ENCODE results near the gene GADD45B.
A peak's percentile ranks its signal among the peaks of the same experiment; 100 is the strongest.
"Not testable (repeated sequence)": the region's sequence is repeated elsewhere in the genome, so short reads cannot be mapped to it uniquely, and the experiment has no call there.

Gene GADD45B

GRCh38 chr19:2444251-2445002 lies 31.5 kb upstream of the GADD45B start:
- no peak for DNase-seq

- no peak for DNase-seq
Measured at GRCh38 chr19:2446381-2446780, 29.5 kb upstream of the GADD45B start.

- DNase-seq, result no peak
Measured at GRCh38 chr19:2449019-2449418, 26.9 kb upstream of the GADD45B start.

GRCh38 chr19:2451138-2451537 lies 24.8 kb upstream of the GADD45B start:
- no peak for DNase-seq

- no peak for DNase-seq
Measured at GRCh38 chr19:2451741-2452140, 24.2 kb upstream of the GADD45B start.

GRCh38 chr19:2453431-2454025 lies 22.4 kb upstream of the GADD45B start:
- DNase-seq, result no peak

- DNase-seq, result no peak
Measured at GRCh38 chr19:2454199-2454961, 21.5 kb upstream of the GADD45B start.

- DNase-seq, result no peak
Measured at GRCh38 chr19:2454962-2455850, 20.7 kb upstream of the GADD45B start.

- DNase-seq, result no peak
Measured at GRCh38 chr19:2455851-2456570, 19.9 kb upstream of the GADD45B start.

- DNase-seq, result no peak
Measured at GRCh38 chr19:2457394-2458037, 18.4 kb upstream of the GADD45B start.

GRCh38 chr19:2458054-2458453 lies 17.9 kb upstream of the GADD45B start:
- no peak for DNase-seq

- DNase-seq, result not testable (repeated sequence)
Measured at GRCh38 chr19:2458776-2459175, 17.2 kb upstream of the GADD45B start.

GRCh38 chr19:2460245-2460644 lies 15.7 kb upstream of the GADD45B start:
- DNase-seq, result no peak

- peak; percentile 10 for DNase-seq
Measured at GRCh38 chr19:2461751-2462634, 13.9 kb upstream of the GADD45B start.

GRCh38 chr19:2462635-2463421 lies 13.1 kb upstream of the GADD45B start:
- DNase-seq, result peak; percentile 45

- not testable (repeated sequence) for DNase-seq
Measured at GRCh38 chr19:2463694-2464093, 12.2 kb upstream of the GADD45B start.

GRCh38 chr19:2464389-2464788 lies 11.5 kb upstream of the GADD45B start:
- DNase-seq, result no peak

GRCh38 chr19:2468596-2468995 lies 7.3 kb upstream of the GADD45B start:
- DNase-seq, result no peak

- DNase-seq, result no peak
Measured at GRCh38 chr19:2469102-2469914, 6.6 kb upstream of the GADD45B start.

All from NCI-H2029 treated with DMSO at 0.1 percent for 48 hours (cell line).